ENCODE results near the gene SLC9A9. TPM values are rescaled to one million over a fixed set of nuclear protein-coding genes. Genes with fewer than 3 reads are reported as not detected.

Gene SLC9A9
- total and polyA plus RNA-seq, 2 of the 8 experiments (the other 6 are each of a cell fraction or from before 2014, with no cell fraction given): 0.48 to 1.1 TPM

GRCh38 chr3:143753456-143753855, 94.8 kb downstream of the SLC9A9 start:
- Histone ChIP-seq H3K4me2 (ENCODE audit: insufficient read depth in 1 of 2, low read depth in 2 of 2, low read length in 2 of 2) (no peak overlapping the region), H2BK12ac (ENCODE audit: low read depth, low read length) (no peak overlapping the region), H2AK5ac (ENCODE audit: low read depth, low read length) (no peak overlapping the region), H3K56ac (replicated peaks; ENCODE audit: insufficient read length, low read depth, low read length) (no peak overlapping the region), H2BK15ac (ENCODE audit: low read length) (no peak overlapping the region), H3K36me3 (ENCODE audit: control insufficient read depth in 2 of 4, insufficient read depth in 4 of 4, low read length in 3 of 4) (no peaks in the 10 kb centered on the region), H3K4me3 (ENCODE audit: extremely low read depth in 1 of 4, insufficient read depth in 2 of 4, low read depth in 3 of 4, low read length in 4 of 4) (no peak overlapping the region), H3K9ac (replicated peaks in 1 of 4; ENCODE audit: extremely low read depth in 1 of 4, low read depth in 3 of 4, low read length in 3 of 4) (no peak overlapping the region), H3K4me1 (replicated peaks in 1 of 4; ENCODE audit: control insufficient read depth in 3 of 4, insufficient read depth in 4 of 4, low read length in 3 of 4) (no peaks in the 10 kb centered on the region), H3K79me2 (ENCODE audit: control insufficient read depth in 1 of 2, insufficient read depth in 2 of 2, low read length in 2 of 2) (no peaks in the 10 kb centered on the region), H3K14ac (ENCODE audit: insufficient read length) (no peak overlapping the region), H3K18ac (ENCODE audit: extremely low read depth, low read length) (no peak overlapping the region), H4K8ac (ENCODE audit: extremely low read depth, insufficient read depth, low read length) (no peak overlapping the region), H3K79me1 (ENCODE audit: low read depth, low read length) (no peaks in the 10 kb centered on the region), H2AFZ (ENCODE audit: low read length) (no peak overlapping the region), H3K23ac (ENCODE audit: insufficient read length) (no peak overlapping the region), H2BK5ac (ENCODE audit: low read depth, low read length) (no peak overlapping the region), H3K9me3 (ENCODE audit: insufficient read depth in 2 of 2, low read depth in 1 of 2, low read length in 1 of 2) (no peaks in the 10 kb centered on the region), H4K20me1 (replicated peaks in 1 of 2; ENCODE audit: control insufficient read depth in 1 of 2, insufficient read depth in 2 of 2, low read length in 2 of 2) (no peaks in the 10 kb centered on the region), H4K5ac (ENCODE audit: insufficient read length, low read depth, low read length) (no peak overlapping the region), H3K4ac (replicated peaks; ENCODE audit: insufficient read length, low read depth, low read length) (no peak overlapping the region), H2BK20ac (ENCODE audit: low read length) (no peak overlapping the region), H3K23me2 (ENCODE audit: low read depth, low read length) (no peaks in the 10 kb centered on the region), H2BK120ac (replicated peaks; ENCODE audit: low read depth, low read length) (no peak overlapping the region), H3K27me3 (replicated peaks in 1 of 4; ENCODE audit: control insufficient read depth in 3 of 4, extremely low read depth in 1 of 4, insufficient read depth in 3 of 4, low read length in 3 of 4) (no peaks in the 10 kb centered on the region), H3K27ac (ENCODE audit: low read depth, low read length) (no peak overlapping the region), H4K91ac (replicated peaks; ENCODE audit: insufficient read length, low read length) (no peak overlapping the region)
- ChIA-PET CTCF (ENCODE audit: partially characterized antibody) (interaction anchor here (0.8 to 2.0 kb wide), 4 partner anchors 9 to 132 kb away, joined by 3 to 7 read pairs (median 4); no protein-coding TSS in a partner anchor), POLR2A (ENCODE audit: partially characterized antibody) (no interaction called here)
- DNase-seq (ENCODE audit: low read depth in 1 of 2, low spot score in 2 of 2) (no peak), FAIRE-seq (no peak)
- TF ChIP-seq RXRA (IDR thresholded peaks at IDR 0.05; ENCODE audit: insufficient read depth, low read depth, low read length) (no peak), ASH2L (IDR thresholded peaks at IDR 0.05; ENCODE audit: low read length) (no peak), KDM1A (IDR thresholded peaks at IDR 0.05; ENCODE audit: borderline replicate concordance, low read length) (no peak), RFX5 (IDR thresholded peaks at IDR 0.05; ENCODE audit: borderline replicate concordance, low read depth, low read length) (no peak), ATF2 (IDR thresholded peaks at IDR 0.05; ENCODE audit: low read length) (no peak), BACH1 (IDR thresholded peaks at IDR 0.05; ENCODE audit: low read length) (no peak), TAF1 (IDR thresholded peaks at IDR 0.05; ENCODE audit: low read depth, low read length) (no peak), ATF3 (IDR thresholded peaks at IDR 0.05; ENCODE audit: insufficient read depth, low read depth, low read length) (no peak), SP1 (IDR thresholded peaks at IDR 0.05; ENCODE audit: low read depth, low read length) (no peak), EGR1 (IDR thresholded peaks at IDR 0.05; ENCODE audit: borderline replicate concordance, low read depth, low read length) (no peak), SRF (IDR thresholded peaks at IDR 0.05; ENCODE audit: low read depth, low read length) (no peak), NANOG (IDR thresholded peaks at IDR 0.05; ENCODE audit: insufficient read depth, low read depth, low read length, poor library complexity, severe bottlenecking) (no peak), EP300 (IDR thresholded peaks at IDR 0.05; ENCODE audit: borderline replicate concordance in 1 of 2, low read depth in 2 of 2, low read length in 2 of 2) (no peak)
